ENCODE measurements around the gene RPL18A.

GRCh38 chr19:17873786-17874757 lies 14.4 kb downstream of the RPL18A start:
- no peak for TF ChIP-seq CTCF (IDR thresholded peaks at IDR 0.05)
- TF ChIP-seq EP300 (IDR thresholded peaks at IDR 0.05), result no peak
- TF ChIP-seq POLR2A (IDR thresholded peaks at IDR 0.05), result no peak

Data from upper lobe of left lung (tissue), 4 donors.